ENCODE results near the gene TBX18.

Gene TBX18

GRCh38 chr6:84788689-84789088 lies 24.3 kb upstream of the TBX18 start:
- Histone ChIP-seq H3K4me1 (ENCODE audit: control insufficient read depth, insufficient read depth, low read depth, low read length) (no peaks in the 10 kb centered on the region), H2AK5ac (ENCODE audit: low read length, severe bottlenecking) (no peak overlapping the region), H3K9me3 (ENCODE audit: control insufficient read depth, low read length) (no peaks in the 10 kb centered on the region), H3K4ac (ENCODE audit: low read depth in 1 of 2, low read length in 2 of 2) (no peak overlapping the region), H3K4me2 (ENCODE audit: low read length, poor library complexity, severe bottlenecking) (no peak overlapping the region), H3K23ac (ENCODE audit: low read length in 2 of 2) (no peak overlapping the region), H3K27ac (ENCODE audit: low read length, poor library complexity, severe bottlenecking) (no peak overlapping the region), H4K8ac (ENCODE audit: low read length) (no peak overlapping the region), H2BK12ac (ENCODE audit: low read length in 2 of 2) (no peak overlapping the region), H3K18ac (ENCODE audit: low read depth in 1 of 2, low read length in 2 of 2) (no peak overlapping the region), H2BK15ac (ENCODE audit: low read depth, poor library complexity, severe bottlenecking) (no peak overlapping the region), H3K14ac (ENCODE audit: low read length in 2 of 2) (no peak overlapping the region), H3K4me3 (ENCODE audit: insufficient read depth in 1 of 2, low read depth in 1 of 2, low read length in 2 of 2) (no peak overlapping the region), H2BK120ac (ENCODE audit: low read depth, low read length) (no peak overlapping the region), H3K9ac (ENCODE audit: low read length) (no peak overlapping the region), H4K91ac (ENCODE audit: low read length) (no peak overlapping the region), H2BK5ac (ENCODE audit: low read depth, low read length, poor library complexity, severe bottlenecking) (no peak overlapping the region), H3K27me3 (ENCODE audit: control insufficient read depth in 1 of 2, insufficient read depth in 1 of 2, low read length in 2 of 2) (peaks cover 0 to 15% of the 10 kb centered on the region in 2 experiments), H3K36me3 (ENCODE audit: control insufficient read depth in 1 of 2, insufficient read depth in 2 of 2, low read depth in 1 of 2, low read length in 2 of 2) (no peaks in the 10 kb centered on the region), H2AFZ (ENCODE audit: low read depth, low read length) (no peak overlapping the region), H3K79me1 (replicated peaks; ENCODE audit: low read length, poor library complexity, severe bottlenecking) (no peaks in the 10 kb centered on the region)
- 90% methylated on average over 2 of the region's 2 CpGs for WGBS
- no peak for DNase-seq

- Histone ChIP-seq H3K4me1 (ENCODE audit: control insufficient read depth, insufficient read depth, low read depth, low read length) (no peaks in the 10 kb centered on the region), H3K27me3 (ENCODE audit: control insufficient read depth in 1 of 2, insufficient read depth in 1 of 2, low read length in 2 of 2) (peaks cover 0 to 29% of the 10 kb centered on the region in 2 experiments), H3K36me3 (ENCODE audit: control insufficient read depth in 1 of 2, insufficient read depth in 2 of 2, low read depth in 1 of 2, low read length in 2 of 2) (no peaks in the 10 kb centered on the region), H4K8ac (ENCODE audit: low read length) (no peak overlapping the region), H2BK120ac (ENCODE audit: low read depth, low read length) (no peak overlapping the region), H2AK5ac (ENCODE audit: low read length, severe bottlenecking) (no peak overlapping the region), H2BK12ac (ENCODE audit: low read length in 2 of 2) (no peak overlapping the region), H2AFZ (ENCODE audit: low read depth, low read length) (no peak overlapping the region), H2BK15ac (ENCODE audit: low read depth, poor library complexity, severe bottlenecking) (no peak overlapping the region), H3K4ac (ENCODE audit: low read depth in 1 of 2, low read length in 2 of 2) (no peak overlapping the region), H4K91ac (ENCODE audit: low read length) (no peak overlapping the region), H3K27ac (ENCODE audit: low read length, poor library complexity, severe bottlenecking) (no peak overlapping the region), H2BK5ac (ENCODE audit: low read depth, low read length, poor library complexity, severe bottlenecking) (no peak overlapping the region), H3K9me3 (ENCODE audit: control insufficient read depth, low read length) (no peaks in the 10 kb centered on the region), H3K4me2 (ENCODE audit: low read length, poor library complexity, severe bottlenecking) (no peak overlapping the region), H3K4me3 (ENCODE audit: insufficient read depth in 1 of 2, low read depth in 1 of 2, low read length in 2 of 2) (no peak overlapping the region), H3K79me1 (replicated peaks; ENCODE audit: low read length, poor library complexity, severe bottlenecking) (no peaks in the 10 kb centered on the region), H3K18ac (ENCODE audit: low read depth in 1 of 2, low read length in 2 of 2) (no peak overlapping the region), H3K9ac (ENCODE audit: low read length) (no peak overlapping the region), H3K14ac (ENCODE audit: low read length in 2 of 2) (no peak overlapping the region), H3K23ac (ENCODE audit: low read length in 2 of 2) (no peak overlapping the region)
- no peak for DNase-seq
- 20% methylated on average over 1 of the region's 1 CpG for WGBS
Observed at GRCh38 chr6:84785671-84786070, 21.3 kb upstream of the TBX18 start.

- no peak for DNase-seq
- Histone ChIP-seq H2BK15ac (ENCODE audit: low read depth, poor library complexity, severe bottlenecking) (no peak overlapping the region), H3K27me3 (ENCODE audit: control insufficient read depth in 1 of 2, insufficient read depth in 1 of 2, low read length in 2 of 2) (peaks cover 0 to 68% of the 10 kb centered on the region in 2 experiments), H4K91ac (ENCODE audit: low read length) (no peak overlapping the region), H3K18ac (ENCODE audit: low read depth in 1 of 2, low read length in 2 of 2) (no peak overlapping the region), H3K4me3 (ENCODE audit: insufficient read depth in 1 of 2, low read depth in 1 of 2, low read length in 2 of 2) (no peak overlapping the region), H2AK5ac (ENCODE audit: low read length, severe bottlenecking) (no peak overlapping the region), H4K8ac (ENCODE audit: low read length) (no peak overlapping the region), H3K27ac (ENCODE audit: low read length, poor library complexity, severe bottlenecking) (no peak overlapping the region), H3K23ac (ENCODE audit: low read length in 2 of 2) (no peak overlapping the region), H3K14ac (ENCODE audit: low read length in 2 of 2) (no peak overlapping the region), H3K4ac (ENCODE audit: low read depth in 1 of 2, low read length in 2 of 2) (no peak overlapping the region), H2AFZ (ENCODE audit: low read depth, low read length) (no peak overlapping the region), H2BK12ac (ENCODE audit: low read length in 2 of 2) (no peak overlapping the region), H3K4me2 (ENCODE audit: low read length, poor library complexity, severe bottlenecking) (no peak overlapping the region), H2BK120ac (ENCODE audit: low read depth, low read length) (no peak overlapping the region), H3K36me3 (ENCODE audit: control insufficient read depth in 1 of 2, insufficient read depth in 2 of 2, low read depth in 1 of 2, low read length in 2 of 2) (no peaks in the 10 kb centered on the region), H3K9me3 (ENCODE audit: control insufficient read depth, low read length) (no peaks in the 10 kb centered on the region), H3K79me1 (replicated peaks; ENCODE audit: low read length, poor library complexity, severe bottlenecking) (no peaks in the 10 kb centered on the region), H3K4me1 (ENCODE audit: control insufficient read depth, insufficient read depth, low read depth, low read length) (peaks cover 1% of the 10 kb centered on the region), H2BK5ac (ENCODE audit: low read depth, low read length, poor library complexity, severe bottlenecking) (no peak overlapping the region), H3K9ac (ENCODE audit: low read length) (no peak overlapping the region)
- WGBS, result 73% methylated on average over 2 of the region's 2 CpGs
Observed at GRCh38 chr6:84779917-84780316, 15.5 kb upstream of the TBX18 start.

GRCh38 chr6:84779380-84779779 lies 15.0 kb upstream of the TBX18 start:
- Histone ChIP-seq H2BK15ac (ENCODE audit: low read depth, poor library complexity, severe bottlenecking) (no peak overlapping the region), H3K4me1 (ENCODE audit: control insufficient read depth, insufficient read depth, low read depth, low read length) (peaks cover 3% of the 10 kb centered on the region), H3K79me1 (replicated peaks; ENCODE audit: low read length, poor library complexity, severe bottlenecking) (no peaks in the 10 kb centered on the region), H2BK12ac (ENCODE audit: low read length in 2 of 2) (no peak overlapping the region), H4K91ac (ENCODE audit: low read length) (no peak overlapping the region), H2BK5ac (ENCODE audit: low read depth, low read length, poor library complexity, severe bottlenecking) (no peak overlapping the region), H2AFZ (ENCODE audit: low read depth, low read length) (no peak overlapping the region), H3K27ac (ENCODE audit: low read length, poor library complexity, severe bottlenecking) (no peak overlapping the region), H3K27me3 (ENCODE audit: control insufficient read depth in 1 of 2, insufficient read depth in 1 of 2, low read length in 2 of 2) (peaks cover 0 to 66% of the 10 kb centered on the region in 2 experiments), H3K14ac (ENCODE audit: low read length in 2 of 2) (no peak overlapping the region), H3K4me2 (ENCODE audit: low read length, poor library complexity, severe bottlenecking) (no peak overlapping the region), H3K4me3 (ENCODE audit: insufficient read depth in 1 of 2, low read depth in 1 of 2, low read length in 2 of 2) (no peak overlapping the region), H3K18ac (ENCODE audit: low read depth in 1 of 2, low read length in 2 of 2) (no peak overlapping the region), H3K9me3 (ENCODE audit: control insufficient read depth, low read length) (no peaks in the 10 kb centered on the region), H3K36me3 (ENCODE audit: control insufficient read depth in 1 of 2, insufficient read depth in 2 of 2, low read depth in 1 of 2, low read length in 2 of 2) (no peaks in the 10 kb centered on the region), H2BK120ac (ENCODE audit: low read depth, low read length) (no peak overlapping the region), H2AK5ac (ENCODE audit: low read length, severe bottlenecking) (no peak overlapping the region), H3K9ac (ENCODE audit: low read length) (no peak overlapping the region), H4K8ac (ENCODE audit: low read length) (no peak overlapping the region), H3K23ac (ENCODE audit: low read length in 2 of 2) (no peak overlapping the region), H3K4ac (ENCODE audit: low read depth in 1 of 2, low read length in 2 of 2) (no peak overlapping the region)
- 55% methylated on average over 1 of the region's 1 CpG for whole genome bisulfite sequencing
- peak; percentile 18 for DNase-seq
